GM21528 (cell line): ENCODE results near the gene GFRA4.
"Not testable (repeated sequence)": the region's sequence is repeated elsewhere in the genome, so short reads cannot be mapped to it uniquely, and the experiment has no call there.

Experiments
- ATAC-seq: cut with Tn5 transposase; IDR thresholded peaks from one replicate; pipeline ENCODE4 v1.9.1; 2021; ENCODE audit warnings: mild to moderate bottlenecking, moderate library complexity; ENCODE audit not compliant: unreplicated experiment, low FRiP score

The GFRA4 gene

GRCh38 chr20:3628502-3629314 is 34.5 kb downstream of the GFRA4 start:
- no peak for ATAC-seq

- ATAC-seq: no peak
Observed at GRCh38 chr20:3627476-3627875, 35.7 kb downstream of the GFRA4 start.

GRCh38 chr20:3622406-3622805 is 40.8 kb downstream of the GFRA4 start:
- ATAC-seq: no peak

GRCh38 chr20:3621111-3621510 is 42.1 kb downstream of the GFRA4 start:
- ATAC-seq: no peak

GRCh38 chr20:3616250-3616649 is 46.9 kb downstream of the GFRA4 start:
- ATAC-seq: no peak

- ATAC-seq: not testable (repeated sequence)
Observed at GRCh38 chr20:3615171-3615840, 47.9 kb downstream of the GFRA4 start.

- no peak for ATAC-seq
Observed at GRCh38 chr20:3614466-3614865, 48.7 kb downstream of the GFRA4 start.

GRCh38 chr20:3613821-3614440 is 49.3 kb downstream of the GFRA4 start:
- ATAC-seq: no peak

- ATAC-seq: no peak
Observed at GRCh38 chr20:3612795-3613572, 50.2 kb downstream of the GFRA4 start.

GRCh38 chr20:3611901-3612300 is 51.3 kb downstream of the GFRA4 start:
- ATAC-seq: no peak
